GM19035 (cell line): ENCODE data around the gene CAMTA1.

Experiments
- ATAC-seq: cut with Tn5 transposase; IDR thresholded peaks from one replicate; pipeline ENCODE4 v1.9.1; 2021; ENCODE audit not compliant: unreplicated experiment

The CAMTA1 gene

DNA sequence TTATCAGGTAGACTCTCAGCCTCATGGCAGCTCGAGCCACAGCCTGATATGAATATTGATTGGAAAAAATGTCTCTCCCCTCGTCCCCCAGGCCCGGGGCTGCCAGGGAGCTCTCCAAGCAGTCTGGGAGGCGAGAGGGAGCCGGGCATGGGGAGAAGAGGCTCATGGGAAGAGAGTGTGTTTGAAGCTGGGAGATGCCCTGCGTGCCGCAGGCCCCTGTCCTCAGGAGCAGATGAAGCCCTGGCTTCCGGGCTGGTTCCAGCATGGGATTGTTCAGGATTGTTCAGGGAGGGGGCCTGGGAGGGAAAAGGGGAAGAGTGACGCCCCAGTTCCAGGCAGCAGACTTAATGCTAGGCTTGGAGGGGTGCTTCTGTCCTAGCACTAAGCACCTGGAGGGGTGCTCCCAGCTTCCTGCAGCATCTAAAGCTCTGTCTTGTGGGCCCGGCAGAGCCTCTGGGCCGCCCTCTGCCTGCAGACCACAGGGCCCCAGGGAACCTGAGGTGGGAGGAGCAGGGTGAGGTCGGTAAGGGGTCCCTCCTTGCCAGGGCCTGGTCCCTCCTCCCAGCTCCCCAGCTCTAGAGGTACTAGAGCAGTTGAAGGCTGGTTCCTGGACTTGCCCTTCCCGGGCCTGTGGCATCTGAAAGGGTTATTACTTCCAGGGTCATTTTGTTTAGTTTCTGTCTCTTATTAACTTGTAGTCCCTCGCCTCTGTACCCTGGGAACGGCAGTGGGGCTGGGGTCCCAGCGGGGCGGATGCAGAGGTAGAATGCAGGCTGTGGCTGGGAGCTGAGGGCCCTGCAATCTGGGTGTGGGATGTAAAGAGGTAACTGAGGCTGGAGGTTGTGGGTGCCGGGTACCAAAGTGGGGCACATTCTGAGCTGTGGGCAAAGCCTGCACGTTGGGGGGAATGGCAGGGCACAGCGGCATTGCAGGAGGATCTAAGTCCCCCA, 651.1 kb downstream of the CAMTA1 start:
- ATAC-seq, result no peak

DNA sequence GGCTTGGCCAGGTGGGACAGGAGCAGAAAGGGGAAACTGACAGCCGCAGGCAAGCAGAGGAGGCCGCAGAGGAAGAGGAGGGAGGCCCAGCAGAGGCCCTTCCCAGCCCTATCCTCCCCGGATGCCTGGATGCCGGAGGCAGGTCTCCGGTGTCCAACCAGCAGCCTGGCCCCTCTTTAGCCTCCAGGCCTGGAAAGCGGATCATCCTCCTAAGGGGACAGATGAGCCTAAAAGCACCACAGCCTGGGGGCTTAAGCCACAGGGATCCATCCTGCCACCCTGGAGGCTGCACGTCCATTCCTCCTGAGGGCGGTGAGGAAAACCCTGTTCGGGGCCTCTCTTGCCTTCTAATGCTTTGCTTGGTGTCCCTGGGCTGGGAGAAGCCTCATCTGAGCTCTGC, 651.8 kb downstream of the CAMTA1 start:
- no peak for ATAC-seq

DNA sequence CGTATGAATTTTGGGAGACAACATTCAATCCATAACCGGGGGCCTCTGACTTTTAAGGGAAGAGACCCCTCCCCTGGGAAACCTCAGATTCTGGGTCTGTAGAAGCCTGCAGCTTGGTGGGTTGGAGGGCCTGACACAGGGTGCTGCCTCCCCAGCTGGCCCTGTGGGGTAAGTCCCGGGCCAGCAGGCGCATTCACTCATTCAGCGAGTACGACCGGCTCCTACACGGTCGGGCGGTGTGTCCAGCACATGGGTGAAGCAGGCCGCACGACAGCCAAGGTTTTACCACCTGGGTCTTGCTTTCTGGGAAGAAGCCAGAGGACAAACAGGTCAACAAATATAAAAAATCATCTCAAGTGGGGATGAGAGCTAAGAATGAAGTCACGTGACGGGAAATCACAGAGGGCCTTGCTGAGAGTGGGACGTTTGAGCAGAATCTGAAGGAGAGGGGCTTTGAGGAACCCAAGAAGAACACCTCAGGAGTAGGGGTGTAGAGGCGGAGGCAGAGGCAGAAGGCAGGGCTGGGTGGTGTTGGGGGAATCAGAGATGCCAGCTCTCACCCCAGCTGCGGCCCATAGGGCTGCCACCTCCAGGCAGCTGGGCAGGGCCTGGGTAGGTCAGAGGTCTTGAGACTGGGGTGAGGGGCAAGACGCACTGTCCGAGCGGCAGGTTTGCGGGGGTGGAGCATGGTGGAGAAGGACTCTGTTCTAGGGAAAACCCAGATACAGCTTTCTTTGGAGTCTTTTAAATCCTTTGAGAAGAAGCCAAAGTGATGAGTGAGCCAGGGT, 652.5 kb downstream of the CAMTA1 start:
- ATAC-seq, result no peak

DNA sequence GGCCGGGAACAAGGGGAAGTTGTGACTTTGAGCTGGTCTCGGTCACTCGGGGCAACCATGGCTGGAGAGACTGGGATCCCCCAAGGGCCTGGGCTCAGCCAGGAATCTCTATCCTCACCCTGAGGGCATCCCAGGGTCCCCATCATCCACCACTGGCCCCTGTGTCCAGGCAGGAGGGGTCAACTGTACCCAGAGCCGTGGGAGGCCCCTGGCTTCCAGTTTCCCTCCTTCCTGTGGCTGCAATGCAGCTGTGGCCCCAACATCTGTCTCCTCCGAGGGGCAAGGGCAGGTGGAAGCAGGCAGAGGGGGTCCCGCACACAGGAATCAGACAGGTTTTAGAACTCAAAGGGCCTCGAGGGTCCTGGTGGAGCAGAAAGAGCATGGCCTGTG, 653.1 kb downstream of the CAMTA1 start:
- no peak for ATAC-seq

DNA sequence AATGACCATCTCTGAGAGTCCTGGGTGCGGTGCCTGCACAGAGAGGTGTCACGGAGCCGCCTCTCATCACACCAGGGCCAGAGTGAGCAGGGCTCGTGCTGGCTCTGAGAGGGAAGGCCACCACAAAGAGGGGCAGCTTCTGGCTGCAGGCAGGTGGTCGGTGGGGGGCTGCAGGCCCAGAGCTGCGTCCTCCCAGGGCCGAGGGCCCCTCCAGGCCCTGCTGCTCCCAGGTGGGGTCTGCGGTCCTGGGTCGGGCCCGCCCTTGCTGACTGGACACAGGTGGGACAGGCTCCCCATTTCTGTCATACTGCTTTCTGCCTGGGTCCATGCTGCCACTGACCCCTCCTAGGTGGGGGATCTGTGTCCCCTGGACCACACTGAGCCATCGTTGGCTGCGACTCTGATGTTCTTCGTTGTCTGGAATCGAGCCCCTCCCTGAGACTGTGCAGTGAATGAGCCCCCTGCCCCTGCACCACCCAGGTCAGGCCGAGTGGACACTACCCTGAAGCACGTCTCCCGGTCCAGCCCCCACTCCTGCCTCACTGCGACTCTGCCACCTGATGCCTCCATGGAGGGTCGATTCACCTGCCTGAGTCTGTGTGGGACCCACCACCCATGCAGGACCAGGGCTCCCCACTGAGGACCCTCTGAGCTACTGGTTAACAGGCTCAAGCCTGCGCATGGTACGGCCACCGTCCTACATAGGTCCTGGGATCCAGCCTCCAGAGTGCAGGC, 653.8 kb downstream of the CAMTA1 start:
- ATAC-seq, result no peak

DNA sequence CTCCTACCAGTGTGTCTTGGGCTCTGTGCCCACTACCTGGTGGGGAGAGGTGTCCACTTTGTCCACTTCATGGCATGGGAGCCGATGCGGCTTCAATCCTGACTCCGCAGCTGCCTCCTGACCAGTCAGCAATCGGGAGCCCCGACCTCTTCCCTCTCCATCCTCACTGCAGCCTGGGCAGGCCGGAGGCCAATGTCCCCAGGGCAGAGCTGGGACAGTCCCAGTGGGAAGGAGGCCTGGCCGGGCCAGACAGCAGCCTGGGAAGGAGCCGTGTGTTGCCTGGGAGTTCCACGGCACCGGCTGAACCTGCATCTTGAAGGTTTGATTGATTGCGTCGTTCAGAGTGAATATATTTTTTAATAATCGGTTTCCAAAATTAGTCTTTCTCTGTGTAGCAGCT, 654.9 kb downstream of the CAMTA1 start:
- ATAC-seq, result no peak

DNA sequence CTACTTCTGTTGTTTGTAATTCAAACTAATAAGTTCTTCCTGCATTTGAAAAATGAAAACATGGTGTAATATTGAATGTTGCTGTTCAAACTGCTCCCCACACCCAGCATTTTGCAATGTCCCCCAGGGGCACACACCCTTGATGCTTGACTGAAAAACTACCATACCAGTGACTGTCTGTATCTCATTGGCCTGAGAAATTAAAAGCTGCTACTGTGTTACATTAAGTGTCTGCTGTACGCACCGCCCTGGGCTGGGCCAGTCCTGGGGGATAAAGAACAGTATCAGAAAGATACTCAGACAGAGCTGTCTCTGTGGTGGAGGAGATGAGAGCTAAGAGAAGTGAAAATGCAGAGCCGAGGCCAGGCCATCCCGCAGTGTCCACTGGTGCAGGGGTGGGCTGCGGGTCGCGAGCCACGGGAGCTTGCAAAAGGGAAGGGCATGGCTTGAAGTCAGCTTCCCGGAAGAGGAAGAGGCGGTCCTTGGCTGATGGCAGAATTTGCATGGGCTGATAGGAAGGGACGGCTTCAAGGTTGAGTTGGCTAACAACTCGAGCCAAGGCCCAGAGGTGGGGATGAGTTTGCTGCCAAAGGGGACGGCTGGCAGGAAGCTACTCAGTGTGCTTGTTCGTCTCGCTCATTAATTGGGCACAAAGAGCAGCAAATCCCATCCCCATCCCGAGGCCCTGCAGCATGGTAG, 656.0 kb downstream of the CAMTA1 start:
- no peak for ATAC-seq

DNA sequence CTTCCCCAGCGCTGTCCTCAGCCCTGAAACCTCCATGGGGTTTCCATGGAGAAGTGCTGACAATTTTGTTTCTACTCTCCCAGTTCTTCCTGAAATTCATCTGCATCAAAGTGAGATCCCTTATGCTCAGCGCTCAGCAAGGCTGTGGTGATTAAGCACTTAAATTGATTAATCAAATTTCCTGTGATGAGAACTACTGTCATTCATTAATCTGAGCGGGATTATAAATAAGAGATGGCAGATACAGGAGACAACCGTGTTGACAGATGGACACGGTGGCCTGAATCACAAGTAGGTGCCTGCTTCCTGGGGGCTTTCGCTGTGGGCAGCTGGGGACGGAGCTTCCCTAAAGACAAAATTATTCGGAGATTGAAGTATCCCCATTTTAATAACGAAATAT, 656.8 kb downstream of the CAMTA1 start:
- no peak for ATAC-seq

DNA sequence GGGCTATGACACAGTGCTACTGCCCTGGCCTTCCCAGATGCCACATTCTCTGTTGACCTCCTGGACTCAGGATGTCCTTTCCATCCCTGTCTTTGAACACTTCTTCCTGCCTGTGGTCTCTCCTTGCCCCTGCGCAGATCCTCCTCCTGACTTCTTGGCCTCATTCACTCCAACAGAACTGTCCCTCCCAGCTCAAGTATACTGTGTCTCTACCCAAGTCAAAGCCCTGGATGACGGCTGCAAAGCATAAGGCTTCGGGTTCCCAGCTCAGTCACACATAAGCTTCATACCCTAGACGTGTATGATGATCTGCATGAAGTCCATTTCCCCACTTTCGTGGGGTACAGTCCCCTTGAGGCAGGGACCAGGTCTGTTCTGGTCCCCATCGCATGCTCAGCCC, 657.7 kb downstream of the CAMTA1 start:
- no peak for ATAC-seq

DNA sequence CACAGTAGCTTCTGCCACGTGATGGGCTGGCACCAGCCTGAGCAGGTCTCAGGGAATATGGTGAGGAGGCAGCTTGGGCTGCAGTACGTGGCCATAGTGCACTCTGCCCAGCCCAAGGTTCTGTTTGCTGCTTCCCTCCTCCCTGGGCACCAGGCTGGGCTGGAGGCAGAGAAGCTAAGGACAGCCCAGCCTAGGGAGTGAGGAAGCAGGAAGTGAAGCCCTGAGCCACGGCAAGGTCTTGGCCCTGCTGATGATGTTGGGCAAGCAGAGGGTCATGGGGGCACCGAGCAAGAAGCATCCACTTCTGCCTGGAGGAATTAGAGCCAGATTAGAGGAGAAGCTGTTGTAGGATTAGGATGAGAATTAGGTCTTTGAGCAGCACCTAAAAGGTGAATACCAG, 659.1 kb downstream of the CAMTA1 start:
- no peak for ATAC-seq

DNA sequence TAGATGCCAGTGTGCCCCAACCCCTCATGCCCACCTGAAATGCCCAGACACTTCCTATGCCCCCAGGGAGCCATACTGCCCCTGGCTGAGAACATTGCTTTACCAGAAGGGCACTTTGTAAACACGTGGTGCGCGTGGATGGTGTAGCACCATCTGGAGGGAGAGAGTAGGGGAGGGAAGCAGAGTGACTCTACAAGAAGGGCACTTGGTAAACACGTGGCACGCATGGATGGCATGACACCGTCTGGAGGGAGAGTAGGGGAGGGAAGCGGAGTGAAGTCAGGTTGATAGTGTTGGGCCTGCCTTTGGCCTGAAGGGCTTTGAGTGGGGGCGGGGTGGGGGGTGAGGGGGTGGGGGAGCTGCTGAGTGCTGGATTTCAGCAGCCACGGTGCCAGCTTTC, 661.8 kb downstream of the CAMTA1 start:
- ATAC-seq, result no peak

DNA sequence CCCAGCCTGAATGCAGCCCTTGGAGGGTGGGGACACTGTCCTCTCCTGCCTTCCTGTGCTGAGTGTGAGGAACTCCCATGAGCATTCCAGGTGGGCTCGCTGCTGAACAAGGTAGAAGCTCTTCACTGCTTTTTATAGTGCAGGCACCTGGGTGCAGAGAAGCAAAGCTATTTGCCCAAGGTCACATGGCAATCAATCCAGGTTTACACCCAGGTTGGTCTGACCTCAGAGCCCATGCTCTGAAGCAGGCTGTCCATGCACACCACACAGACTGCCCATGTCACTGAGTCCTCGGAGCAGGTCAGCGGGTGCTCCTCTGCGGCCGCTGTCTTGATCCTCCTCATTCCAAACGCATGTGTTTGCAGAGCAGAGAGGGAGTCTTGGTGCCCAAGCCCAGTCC, 662.5 kb downstream of the CAMTA1 start:
- no peak for ATAC-seq

DNA sequence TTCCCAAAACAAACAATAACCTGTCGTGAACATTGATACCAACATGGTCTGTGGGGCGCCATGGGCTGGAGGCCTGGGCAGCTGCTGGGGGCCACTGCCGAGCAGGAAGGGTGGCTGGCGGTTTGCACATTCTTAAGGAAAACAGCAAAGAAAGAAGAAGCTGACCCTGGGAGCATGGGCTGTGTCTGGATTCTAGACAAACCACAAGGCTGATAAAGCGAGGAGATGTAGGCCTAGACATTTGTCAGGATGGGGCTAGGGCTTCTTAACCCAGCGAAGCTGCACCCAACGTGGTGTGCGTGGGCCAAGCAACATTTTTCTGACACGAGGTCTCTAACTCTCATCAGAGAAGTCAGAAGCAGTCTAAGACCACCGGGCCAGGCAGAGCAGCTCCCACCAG, 663.7 kb downstream of the CAMTA1 start:
- no peak for ATAC-seq

DNA sequence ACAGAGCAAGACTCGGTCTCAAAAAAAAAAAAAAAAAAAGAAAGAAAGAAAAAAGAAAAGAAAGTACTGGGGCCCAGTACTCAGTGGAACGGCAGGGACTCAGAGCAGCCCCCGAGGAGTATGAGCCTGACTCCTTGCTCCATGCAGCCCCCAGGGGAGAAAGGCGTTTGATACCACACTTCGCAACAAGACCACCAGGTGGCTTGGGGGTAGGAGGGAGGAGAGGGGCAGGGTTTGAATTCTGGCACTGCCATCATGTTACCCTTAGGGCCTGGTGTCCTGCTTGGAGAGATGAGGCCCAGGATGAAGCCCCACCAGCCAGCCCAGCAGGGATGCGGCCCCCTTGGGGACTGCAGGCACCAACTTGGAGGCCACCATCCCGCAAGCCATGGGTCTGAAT, 664.5 kb downstream of the CAMTA1 start:
- no peak for ATAC-seq

DNA sequence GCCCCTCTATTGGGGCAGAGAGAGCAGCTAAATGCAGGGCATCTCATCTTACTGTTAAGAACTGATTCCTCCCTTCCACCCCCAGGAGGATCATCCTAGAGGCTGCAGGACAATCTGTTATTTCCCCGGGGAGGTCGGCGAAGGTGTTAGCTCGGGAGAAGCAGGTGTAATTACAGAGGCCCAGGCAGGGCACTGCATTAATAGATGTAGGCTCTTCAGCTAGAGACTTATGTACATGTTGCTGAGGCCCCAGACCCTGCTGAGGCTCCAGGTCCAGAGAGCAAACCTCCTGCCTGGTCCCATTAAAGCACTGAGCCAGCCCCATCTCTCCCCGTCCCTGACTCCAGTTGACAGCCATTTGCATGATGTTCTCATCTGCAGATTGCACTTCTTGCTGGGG, 665.6 kb downstream of the CAMTA1 start:
- no peak for ATAC-seq

DNA sequence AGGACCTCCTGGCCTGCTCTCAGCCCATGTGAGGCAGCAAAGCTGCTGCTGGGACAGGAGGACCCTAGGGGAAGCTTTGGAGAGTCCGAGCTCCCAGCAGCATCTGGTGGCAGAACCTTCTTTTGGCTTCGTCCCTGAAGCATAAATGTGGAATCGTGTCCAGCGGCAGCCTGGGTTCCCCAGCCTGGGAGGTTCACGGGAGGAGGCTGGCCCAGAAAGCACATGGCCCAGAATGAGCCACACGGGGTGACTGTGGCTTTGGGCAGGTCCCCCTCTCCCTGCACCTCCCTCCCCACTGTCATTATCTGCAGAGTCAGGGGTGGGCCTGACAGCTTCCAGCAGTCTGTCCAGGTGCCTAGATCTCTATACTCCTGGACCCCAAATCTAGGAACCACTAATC, 667.8 kb downstream of the CAMTA1 start:
- ATAC-seq, result no peak

DNA sequence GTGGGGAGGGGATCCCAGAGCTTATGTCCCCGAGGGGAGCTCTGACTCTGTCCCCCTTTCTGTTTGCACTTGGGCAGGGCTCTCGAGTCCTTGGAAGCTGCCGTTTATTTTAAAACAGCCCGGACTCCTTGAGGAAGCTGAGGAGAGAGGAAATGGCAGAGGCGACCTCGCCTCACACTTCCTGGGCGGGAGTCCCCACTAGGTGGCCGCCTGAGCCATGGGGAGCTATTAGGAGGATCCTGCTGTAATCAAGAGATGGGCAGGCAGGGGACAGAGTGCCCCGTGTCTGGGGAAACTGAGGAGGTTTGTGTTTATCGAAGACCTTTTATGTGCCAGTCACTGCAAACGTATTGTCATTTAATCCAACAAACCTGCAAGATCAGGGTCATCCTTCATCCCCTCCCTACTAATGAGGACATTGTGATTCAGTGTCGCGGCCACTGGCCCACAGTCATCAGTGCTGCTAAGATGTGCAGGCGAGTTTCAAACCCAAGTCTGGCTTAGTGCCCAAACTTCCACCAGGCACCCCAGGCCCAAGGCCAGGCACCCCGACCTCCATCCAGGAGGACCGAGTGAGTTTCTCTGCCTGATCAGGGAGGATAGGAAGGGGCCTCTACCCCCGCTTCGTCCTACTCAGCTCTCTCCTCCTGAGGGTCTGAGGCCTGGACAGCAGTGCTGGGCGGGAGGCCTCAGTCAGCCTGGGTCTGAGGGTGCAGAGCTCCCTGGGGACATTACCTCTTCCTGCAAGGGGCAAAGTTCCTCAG, 669.0 kb downstream of the CAMTA1 start:
- no peak for ATAC-seq

DNA sequence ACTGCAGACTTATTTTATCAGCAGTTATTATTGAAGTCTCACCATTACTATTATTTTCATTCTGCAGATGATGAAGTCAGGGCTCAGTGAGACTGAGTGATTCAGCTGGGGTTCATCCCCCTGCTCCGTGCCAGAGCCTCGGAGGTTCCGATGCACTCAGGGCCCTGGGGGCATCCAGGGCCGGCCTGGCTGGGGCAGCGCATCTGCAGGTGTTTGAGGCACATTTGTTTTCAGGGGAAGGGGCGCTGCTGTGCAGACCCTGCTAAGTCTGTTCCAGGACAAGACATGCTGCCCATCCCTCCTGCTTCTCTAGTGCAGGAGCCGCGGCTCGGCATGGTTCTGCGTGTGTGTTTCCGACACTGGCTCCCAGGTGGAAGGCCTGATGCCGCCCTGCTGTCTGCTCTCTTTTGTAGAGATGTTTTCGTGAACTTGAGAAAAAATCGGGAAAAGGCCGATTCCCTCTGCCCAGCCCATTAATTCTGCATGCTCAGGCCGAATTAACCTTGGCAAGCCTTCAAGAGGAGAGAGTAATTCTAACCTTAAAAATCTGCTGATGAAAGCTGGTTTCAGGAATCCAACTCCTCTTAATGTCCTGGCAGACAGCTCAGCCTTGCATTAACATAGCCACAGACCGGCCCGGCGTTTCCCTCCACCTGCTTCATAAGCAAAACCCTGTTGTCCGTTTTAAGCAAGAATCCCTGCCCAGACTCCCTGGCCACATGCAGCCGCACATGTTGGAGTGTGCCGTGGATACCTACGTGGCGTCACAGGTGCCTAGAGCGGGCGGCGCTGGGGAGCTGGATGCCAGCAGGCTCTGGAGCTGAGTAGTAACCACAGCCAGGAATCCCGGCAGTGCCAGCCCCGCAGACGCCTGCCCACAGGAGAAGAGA, 669.9 kb downstream of the CAMTA1 start:
- no peak for ATAC-seq
